Stimulated activated CD8-positive, alpha-beta memory T cell treated with anti-CD3 and anti-CD28 coated beads, Interleukin-4, amount 100 ng/mL, for 48 hours (primary cell): Measurements from ENCODE around the gene LTBP2.
"Not testable (repeated sequence)": the region's sequence is repeated elsewhere in the genome, so short reads cannot be mapped to it uniquely, and the experiment has no call there.

Experiments used
- DNase-seq: peaks from one replicate; pipeline ENCODE4 v3.0.0-alpha.2; 2020

Gene LTBP2

DNA sequence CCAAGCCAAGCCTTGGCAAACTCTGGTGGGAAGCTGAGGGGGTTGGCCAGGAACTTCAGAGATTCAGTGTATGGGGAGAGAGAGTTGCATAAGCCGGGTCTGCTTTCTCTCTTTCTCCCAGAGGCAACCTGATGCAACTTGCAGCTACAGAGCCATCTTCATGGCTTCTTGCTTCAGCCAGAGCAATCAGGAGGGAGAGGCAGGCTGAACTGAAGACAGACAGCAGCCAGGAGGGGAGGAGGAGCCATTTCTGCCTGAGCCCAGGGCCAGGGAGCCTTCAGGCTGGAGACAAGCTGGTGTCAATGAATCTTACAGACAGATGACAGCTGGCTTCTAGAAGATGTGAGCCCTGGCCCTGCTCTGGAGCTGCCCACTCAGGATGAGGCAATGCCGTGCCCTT lies 137.7 kb downstream of the LTBP2 start:
- DNase-seq = no peak

DNA sequence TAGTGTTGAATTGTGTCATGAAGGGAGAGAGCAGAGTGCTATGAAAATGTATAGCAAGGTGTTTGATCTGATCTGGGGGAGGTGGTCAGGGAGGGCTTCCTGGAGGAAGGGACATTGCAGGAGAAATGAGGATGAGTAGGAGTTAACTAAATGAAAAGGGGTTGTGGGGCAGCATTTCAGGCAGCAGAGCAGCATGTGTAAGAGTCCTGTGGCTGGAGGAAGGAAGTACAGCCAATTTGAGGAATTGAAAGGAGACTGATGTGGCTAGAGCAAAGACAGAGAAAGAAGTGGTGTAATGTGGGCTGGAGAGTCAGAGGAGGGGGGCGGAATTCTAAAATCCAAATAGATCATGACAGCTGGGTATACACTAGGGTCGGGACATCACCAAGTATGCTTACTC lies 139.4 kb downstream of the LTBP2 start:
- no peak for DNase-seq

DNA sequence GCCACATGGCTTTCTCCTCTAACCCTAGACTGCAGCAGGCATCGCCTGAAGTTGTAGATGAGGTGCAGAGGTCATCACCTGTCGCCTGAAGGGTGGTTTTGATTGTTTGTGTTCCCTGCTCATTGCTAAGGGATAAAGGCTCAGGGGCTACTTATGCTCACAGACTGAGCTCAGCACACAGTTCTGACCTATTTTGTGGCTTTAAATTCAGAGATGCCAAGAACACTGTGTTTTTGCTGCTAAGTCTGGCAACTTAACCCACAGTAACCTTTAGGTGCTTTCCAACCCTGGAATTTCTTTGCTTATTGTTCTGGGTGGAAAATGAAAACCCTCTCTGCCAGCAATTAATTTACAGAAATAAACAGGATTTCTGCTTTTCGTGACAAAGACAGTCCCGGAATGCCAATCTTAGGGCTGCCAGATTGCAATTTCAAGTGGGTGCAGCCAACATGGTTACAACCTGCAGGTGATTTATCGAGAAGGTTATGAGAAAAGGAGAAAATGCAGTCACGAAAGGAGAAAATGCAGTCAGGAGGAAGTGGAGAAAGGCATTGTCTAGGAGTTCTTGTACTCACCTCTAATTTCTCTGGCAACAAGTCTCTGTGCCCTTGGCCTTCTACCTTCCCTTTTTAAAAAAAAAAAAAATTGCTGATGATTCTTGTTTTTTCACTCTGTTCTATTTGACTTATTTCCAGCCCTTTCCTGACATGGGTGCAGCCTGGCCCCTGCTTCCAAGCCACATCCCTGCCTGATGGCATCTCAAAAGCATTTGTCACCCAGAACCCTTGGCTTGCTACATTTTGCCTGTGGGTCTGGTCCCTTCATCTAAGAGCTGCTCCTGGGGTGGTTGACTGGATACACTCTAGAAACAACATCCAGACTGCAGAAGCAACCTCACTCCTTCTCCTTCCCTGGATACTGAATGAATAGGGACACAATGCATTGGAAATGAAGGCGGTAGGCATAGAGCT lies 142.2 kb downstream of the LTBP2 start:
- no peak for DNase-seq

DNA sequence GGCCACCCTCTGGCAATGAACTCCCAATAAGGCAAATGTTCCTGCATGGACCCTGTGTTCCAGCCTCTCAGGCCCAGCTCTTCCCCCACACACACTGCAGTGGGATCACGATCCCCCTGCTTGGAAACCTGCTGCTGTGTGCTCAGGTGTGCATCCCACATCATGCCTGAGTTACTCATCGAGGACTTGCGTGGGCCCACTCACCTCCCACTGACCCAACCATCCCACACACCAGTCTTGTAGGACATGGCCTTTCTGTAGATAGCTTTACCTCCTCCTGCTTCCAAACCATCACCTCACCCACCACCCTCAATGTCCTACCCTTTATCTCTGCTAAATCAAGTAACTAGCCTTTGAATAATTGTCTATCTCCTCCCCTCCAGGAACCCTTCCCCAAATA lies 143.5 kb downstream of the LTBP2 start:
- DNase-seq = no peak

DNA sequence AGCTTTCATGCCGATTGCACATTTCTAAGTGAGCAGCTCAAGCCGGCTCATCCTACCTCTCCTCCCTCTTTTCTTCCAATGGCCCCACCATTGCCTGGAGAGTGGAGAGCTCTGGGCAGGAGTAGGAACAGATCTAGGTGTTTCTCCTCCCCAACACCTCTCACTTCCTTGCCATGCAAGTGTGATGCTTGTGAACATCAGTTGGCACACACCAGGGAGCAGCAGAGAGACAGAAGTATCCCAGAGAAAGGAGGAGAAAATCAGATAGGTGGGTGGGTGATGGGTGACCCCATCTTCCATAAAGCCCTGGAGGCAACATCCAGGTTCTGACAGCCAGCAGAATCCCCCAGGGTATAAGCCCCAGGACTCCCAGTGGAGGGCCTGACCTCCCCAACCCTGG lies 146.7 kb downstream of the LTBP2 start:
- no peak for DNase-seq

DNA sequence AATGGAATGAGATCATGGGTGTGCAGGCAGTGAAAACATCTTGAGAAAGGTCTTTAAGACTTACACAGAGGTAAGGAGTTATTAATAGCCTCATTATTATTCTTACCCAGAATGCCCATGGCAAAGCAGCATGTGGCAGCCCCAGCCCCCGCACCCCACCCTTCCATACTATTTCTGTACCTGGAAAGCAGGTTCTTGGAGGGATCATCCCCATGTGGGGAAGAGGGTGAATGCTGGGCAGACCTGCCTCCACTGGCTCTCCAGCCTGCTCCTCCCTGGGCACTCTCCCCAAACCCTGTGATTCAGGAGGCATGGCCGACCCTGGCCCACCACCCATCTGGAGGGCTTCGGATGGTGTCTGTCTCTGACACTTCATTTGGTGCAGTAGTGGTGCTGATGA lies 147.3 kb downstream of the LTBP2 start:
- no peak for DNase-seq

DNA sequence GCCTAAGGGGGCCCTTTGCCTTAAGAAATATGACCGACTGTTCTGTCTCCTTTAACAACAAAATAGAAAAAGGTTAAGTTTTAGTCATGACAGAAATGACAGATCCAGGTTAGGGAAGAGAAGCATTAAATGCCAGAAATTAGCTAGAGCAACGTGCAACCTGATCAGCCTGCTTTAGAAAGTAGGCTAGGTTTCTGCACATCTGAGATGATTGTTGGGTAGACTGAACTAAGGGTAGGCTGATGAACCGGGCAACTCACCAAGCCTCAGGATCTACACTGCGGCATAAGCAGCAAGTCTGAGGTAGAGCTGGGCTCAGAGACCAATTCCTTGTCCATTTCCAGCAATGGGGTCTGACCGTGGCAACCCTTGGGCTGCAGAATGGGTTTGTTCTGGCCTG lies 148.3 kb downstream of the LTBP2 start:
- no peak for DNase-seq

DNA sequence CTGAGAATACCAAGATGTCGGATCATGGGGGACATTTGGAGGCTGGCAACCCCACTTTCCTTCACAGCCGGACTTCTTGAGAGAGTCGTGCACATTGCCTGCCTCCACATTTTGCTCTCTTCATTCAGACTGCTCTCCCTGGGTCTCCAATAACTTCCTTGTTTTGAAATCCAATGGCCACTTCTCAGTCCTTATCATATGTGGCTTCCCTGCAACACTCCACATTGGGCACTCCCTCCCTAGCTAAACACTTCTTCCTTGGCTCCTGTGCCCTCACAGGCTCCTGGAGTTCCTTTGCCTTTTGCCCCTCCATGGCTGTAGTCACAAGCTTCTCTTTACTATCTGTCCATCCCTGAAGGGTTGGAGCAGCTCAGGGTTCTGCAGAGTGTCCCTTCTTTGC lies 149.0 kb downstream of the LTBP2 start:
- DNase-seq = no peak

DNA sequence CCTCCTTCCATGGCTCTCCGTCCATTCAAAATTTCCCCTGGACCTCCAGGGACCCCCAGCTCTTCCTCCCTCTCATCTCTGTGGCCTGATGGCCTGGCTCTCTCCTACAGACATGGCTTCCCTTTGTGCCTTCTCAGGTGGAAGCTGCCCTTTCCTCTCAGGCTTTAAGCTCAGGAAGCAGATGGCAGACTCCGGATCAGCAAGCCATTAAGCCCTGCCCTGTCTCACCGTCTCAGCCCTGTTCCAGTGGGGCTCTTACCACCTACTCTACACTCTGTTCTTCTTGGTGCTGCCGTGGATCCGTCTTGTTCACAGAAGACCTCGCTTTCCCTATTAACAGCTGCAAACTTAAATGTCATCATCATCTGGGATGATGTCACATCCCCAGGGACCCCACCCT lies 152.1 kb downstream of the LTBP2 start:
- no peak for DNase-seq

DNA sequence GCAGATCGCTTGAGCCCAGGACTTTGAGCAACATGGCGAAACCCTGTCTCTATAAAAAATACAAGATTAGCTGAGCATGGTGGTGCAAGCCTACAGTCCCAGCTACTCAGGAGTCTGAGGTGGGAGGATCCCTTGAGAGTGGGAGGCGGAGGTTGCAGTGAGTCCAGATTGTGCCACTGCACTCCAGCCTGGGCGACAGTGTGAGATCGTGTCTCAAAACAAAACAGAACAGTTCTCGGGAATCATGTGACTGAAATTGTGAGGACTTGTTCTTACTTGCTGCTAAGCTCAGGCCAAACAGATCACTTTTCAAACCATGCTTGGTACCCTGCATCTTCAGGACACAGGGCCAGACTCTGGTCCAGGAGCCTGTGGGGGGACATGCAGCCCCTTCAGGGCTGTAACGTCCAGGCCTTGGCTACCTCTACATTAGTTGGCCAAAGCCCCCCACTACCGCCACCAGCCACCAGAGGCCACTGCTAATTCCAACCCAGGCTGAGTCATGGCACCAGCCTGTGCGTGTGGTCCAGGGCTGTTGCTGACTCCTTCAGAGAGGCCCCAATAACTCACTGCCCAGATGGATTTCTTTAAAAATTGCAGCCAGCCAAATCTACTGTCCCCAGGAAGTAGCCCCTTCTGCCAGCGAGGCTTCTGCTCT lies 152.6 kb downstream of the LTBP2 start:
- peak; percentile 61 for DNase-seq

DNA sequence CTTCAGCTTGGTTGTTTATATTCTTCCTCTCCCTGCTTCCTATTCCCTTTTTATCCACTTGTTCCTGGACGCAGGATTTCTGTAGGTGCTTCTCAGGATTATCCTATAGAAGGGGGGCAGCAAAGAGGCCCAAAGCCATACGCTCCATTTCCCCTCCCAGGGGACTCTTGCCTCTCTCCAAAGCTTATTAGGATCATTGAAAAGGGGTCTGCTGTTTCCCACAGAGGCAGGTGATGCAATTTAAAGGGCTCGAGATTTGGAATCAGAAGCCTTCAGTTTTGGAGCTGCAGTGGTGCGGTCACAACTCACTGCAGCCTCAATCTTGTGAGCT lies 154.5 kb downstream of the LTBP2 start:
- no peak for DNase-seq

DNA sequence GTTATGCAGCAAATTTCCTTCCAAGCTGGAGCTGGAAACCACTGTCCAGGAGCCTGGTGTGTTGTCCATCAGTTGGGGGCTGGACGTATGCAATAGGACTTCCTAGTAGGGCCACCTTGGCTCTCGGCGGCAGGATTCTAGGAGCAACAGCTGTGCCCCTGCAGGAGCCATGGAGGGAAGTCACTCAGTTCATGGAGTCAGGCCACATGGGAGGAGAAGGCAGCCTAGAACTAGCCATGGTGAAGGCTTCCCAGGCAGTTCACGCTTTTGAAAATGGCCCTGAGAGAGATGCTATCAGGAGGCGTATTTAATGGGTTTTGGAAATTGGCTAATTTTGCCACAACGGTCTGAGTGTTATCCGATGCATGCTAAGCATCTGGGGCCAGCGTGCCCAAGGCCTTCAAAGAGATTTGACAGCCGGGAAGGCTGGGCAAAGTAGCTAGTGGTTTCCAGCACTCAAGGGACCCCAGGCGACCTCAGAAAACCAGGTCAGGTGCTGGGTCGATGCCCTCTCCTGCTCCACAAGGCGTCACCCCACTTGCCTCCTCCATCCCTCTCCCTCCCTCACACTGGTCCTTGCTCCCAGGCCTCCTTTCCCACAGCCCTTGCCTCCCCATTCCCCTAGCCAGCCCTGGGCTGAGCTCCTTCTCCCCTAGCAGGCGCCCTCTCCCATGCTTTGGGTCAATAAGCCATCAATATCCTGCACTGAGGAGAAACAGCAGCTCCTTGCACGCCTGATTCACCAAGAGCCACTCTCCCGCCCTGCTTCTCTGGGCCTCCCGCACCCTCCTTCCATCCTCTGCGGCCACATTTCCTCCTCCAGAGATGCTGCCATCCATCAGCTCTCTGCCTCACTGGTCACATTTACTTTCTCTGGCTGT lies 155.1 kb downstream of the LTBP2 start:
- no peak for DNase-seq

DNA sequence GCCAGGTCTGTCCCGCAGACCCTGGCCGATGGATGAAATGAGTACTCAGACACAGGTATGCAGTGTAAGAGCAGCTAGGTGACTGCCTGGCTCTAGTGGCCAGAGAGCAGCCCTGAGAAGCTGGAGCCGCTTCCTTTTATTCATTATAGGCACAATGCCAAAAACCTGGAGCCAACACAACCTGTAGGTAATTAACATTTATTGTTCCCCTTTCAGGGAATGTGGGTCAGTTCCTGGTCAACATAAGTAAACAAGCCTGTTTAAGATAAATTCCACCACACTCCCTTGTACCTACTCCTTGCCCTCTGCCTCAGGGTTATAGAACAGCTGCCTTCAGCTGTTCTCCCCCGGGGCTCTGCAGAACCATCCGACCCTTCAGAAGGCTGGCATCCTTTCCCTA lies 157.6 kb downstream of the LTBP2 start:
- DNase-seq = not testable (repeated sequence)
